Activated CD4-positive, CD25-positive, alpha-beta regulatory T cell treated with anti-CD3 and anti-CD28 coated beads, Interleukin-2, amount 50 U/mL, for 72 hours (primary cell): ENCODE measurements around the gene GYS1.
A peak's percentile ranks its signal among the peaks of the same experiment; 100 is the strongest.

ENCODE experiments used
- DNase-seq: peaks from one replicate; pipeline ENCODE4 v3.0.0; 2021

GYS1 gene

GRCh38 chr19:48962849-48963165 lies 30.3 kb downstream of the GYS1 start:
- no peak for DNase-seq

- DNase-seq = peak; percentile 48
Measured at GRCh38 chr19:48962029-48962848, 30.9 kb downstream of the GYS1 start.

GRCh38 chr19:48961673-48962028 lies 31.5 kb downstream of the GYS1 start:
- DNase-seq = no peak

GRCh38 chr19:48961051-48961649 lies 32.0 kb downstream of the GYS1 start:
- no peak for DNase-seq

GRCh38 chr19:48959341-48960239 lies 33.5 kb downstream of the GYS1 start:
- DNase-seq = no peak

GRCh38 chr19:48958006-48958405 lies 35.1 kb downstream of the GYS1 start:
- DNase-seq = no peak

GRCh38 chr19:48955308-48955958 lies 37.7 kb downstream of the GYS1 start:
- DNase-seq = no peak

- DNase-seq = peak; percentile 97
Measured at GRCh38 chr19:48954595-48955307, 38.4 kb downstream of the GYS1 start, which contains the start of gene BAX. Gene BAX (plus strand): TSS chr19:48954875. CDS start chr19:48954929, 54 bp downstream.

GRCh38 chr19:48953990-48954594 lies 39.0 kb downstream of the GYS1 start:
- no peak for DNase-seq

- DNase-seq = no peak
Measured at GRCh38 chr19:48953141-48953540, 40.0 kb downstream of the GYS1 start.

GRCh38 chr19:48950830-48951519 lies 42.1 kb downstream of the GYS1 start:
- DNase-seq = no peak

- DNase-seq = no peak
Measured at GRCh38 chr19:48950159-48950558, 43.0 kb downstream of the GYS1 start.

- DNase-seq = no peak
Measured at GRCh38 chr19:48947258-48947542, 45.9 kb downstream of the GYS1 start.

GRCh38 chr19:48946463-48947257 lies 46.4 kb downstream of the GYS1 start:
- DNase-seq = no peak

- DNase-seq = no peak
Measured at GRCh38 chr19:48945817-48946216, 47.3 kb downstream of the GYS1 start.

GRCh38 chr19:48945415-48945814 lies 47.7 kb downstream of the GYS1 start:
- DNase-seq = no peak

GRCh38 chr19:48943081-48943480 lies 50.0 kb downstream of the GYS1 start:
- DNase-seq = no peak

GRCh38 chr19:48940902-48941301 lies 52.2 kb downstream of the GYS1 start:
- no peak for DNase-seq

GRCh38 chr19:48938256-48938655 lies 54.9 kb downstream of the GYS1 start:
- no peak for DNase-seq

- no peak for DNase-seq
Measured at GRCh38 chr19:48935864-48936263, 57.2 kb downstream of the GYS1 start.

- DNase-seq = no peak
Measured at GRCh38 chr19:48934837-48935236, 58.3 kb downstream of the GYS1 start.
